ENCODE data around the gene ZC3H18. TPM values are rescaled to one million over a fixed set of nuclear protein-coding genes. Genes with fewer than 3 reads are reported as not detected.

ZC3H18 gene
- total RNA-seq (16.1 and 26.9 TPM in 2 replicates), polyA plus RNA-seq (26.8 and 31.7 TPM in 2 replicates)

- DNase-seq (ENCODE audit: low read depth in 1 of 2, low spot score in 1 of 2), result peak; percentile 98 to 99
- no peaks in the 10 kb centered on the region for H3K27me3 ChIP-seq
- peak within 1 kb of the TSS; percentile 92 for H3K27ac ChIP-seq
- TF ChIP-seq CTCF (IDR thresholded peaks at IDR 0.05; ENCODE audit: low read depth, low read length), result no peak
- H3K36me3 ChIP-seq, result no peaks in the 10 kb centered on the region
- H3K4me3 ChIP-seq, result peak within 1 kb of the TSS; percentile 96
- peaks cover 8% of the 10 kb centered on the region for H3K4me1 ChIP-seq (ENCODE audit: low read depth)
- H3K9me3 ChIP-seq (ENCODE audit: low read depth), result no peaks in the 10 kb centered on the region
Measured at GRCh38 chr16:88569985-88570690, at the start of gene ZC3H18. ZC3H18 (plus strand) TSS chr16:88570403; CDS start chr16:88577124, 6,721 bp downstream.

GRCh38 chr16:88521674-88522073 lies 48.5 kb upstream of the ZC3H18 start:
- DNase-seq (ENCODE audit: low read depth in 1 of 2, low spot score in 1 of 2), result no peak
- TF ChIP-seq CTCF (IDR thresholded peaks at IDR 0.05; ENCODE audit: low read depth, low read length), result no peak
- no peak overlapping the region for H3K27ac ChIP-seq
- H3K27me3 ChIP-seq, result no peaks in the 10 kb centered on the region
- no peaks in the 10 kb centered on the region for H3K4me1 ChIP-seq (ENCODE audit: low read depth)
- no peaks in the 10 kb centered on the region for H3K36me3 ChIP-seq
- H3K4me3 ChIP-seq, result no peak overlapping the region
- no peaks in the 10 kb centered on the region for H3K9me3 ChIP-seq (ENCODE audit: low read depth)

- DNase-seq (ENCODE audit: low read depth in 1 of 2, low spot score in 1 of 2), result no peak
- H3K27ac ChIP-seq, result peak overlapping the region; percentile 52
- H3K27me3 ChIP-seq, result no peaks in the 10 kb centered on the region
- no peaks in the 10 kb centered on the region for H3K36me3 ChIP-seq
- TF ChIP-seq CTCF (IDR thresholded peaks at IDR 0.05; ENCODE audit: low read depth, low read length), result no peak
- no peaks in the 10 kb centered on the region for H3K9me3 ChIP-seq (ENCODE audit: low read depth)
- H3K4me3 ChIP-seq, result no peak overlapping the region
- H3K4me1 ChIP-seq (ENCODE audit: low read depth), result no peaks in the 10 kb centered on the region
Measured at GRCh38 chr16:88522276-88522949, 47.8 kb upstream of the ZC3H18 start.

- DNase-seq (ENCODE audit: low read depth in 1 of 2, low spot score in 1 of 2), result no peak
- Histone ChIP-seq H3K9me3 (ENCODE audit: low read depth) (no peaks in the 10 kb centered on the region), H3K4me3 (no peak overlapping the region), H3K4me1 (ENCODE audit: low read depth) (no peaks in the 10 kb centered on the region), H3K36me3 (no peaks in the 10 kb centered on the region), H3K27ac (no peak overlapping the region), H3K27me3 (no peaks in the 10 kb centered on the region)
- TF ChIP-seq CTCF (IDR thresholded peaks at IDR 0.05; ENCODE audit: low read depth, low read length), result no peak
Measured at GRCh38 chr16:88523309-88524161, 46.7 kb upstream of the ZC3H18 start.

- DNase-seq (ENCODE audit: low read depth in 1 of 2, low spot score in 1 of 2), result no peak
- TF ChIP-seq CTCF (IDR thresholded peaks at IDR 0.05; ENCODE audit: low read depth, low read length), result no peak
- H3K27ac ChIP-seq, result no peak overlapping the region
- H3K9me3 ChIP-seq (ENCODE audit: low read depth), result no peaks in the 10 kb centered on the region
- H3K27me3 ChIP-seq, result no peaks in the 10 kb centered on the region
- H3K4me1 ChIP-seq (ENCODE audit: low read depth), result peaks cover under 1% of the 10 kb centered on the region
- H3K4me3 ChIP-seq, result no peak overlapping the region
- H3K36me3 ChIP-seq, result no peaks in the 10 kb centered on the region
Measured at GRCh38 chr16:88524274-88524972, 45.8 kb upstream of the ZC3H18 start.

All from cardiac muscle cell (in vitro differentiated cells and primary cell).